ENCODE measurements around the gene APEH. TPM values are rescaled to one million over a fixed set of nuclear protein-coding genes. Genes with fewer than 3 reads are reported as not detected.
A peak's percentile ranks its signal among the peaks of the same experiment; 100 is the strongest.
"Not testable (repeated sequence)": the region's sequence is repeated elsewhere in the genome, so short reads cannot be mapped to it uniquely, and the experiment has no call there.

Gene APEH
- total RNA-seq, 1 donor from 2014 or later, result 103 TPM

GRCh38 chr3:49694409-49695070, 20.4 kb downstream of the APEH start:
- not testable (repeated sequence) for ATAC-seq

DNA sequence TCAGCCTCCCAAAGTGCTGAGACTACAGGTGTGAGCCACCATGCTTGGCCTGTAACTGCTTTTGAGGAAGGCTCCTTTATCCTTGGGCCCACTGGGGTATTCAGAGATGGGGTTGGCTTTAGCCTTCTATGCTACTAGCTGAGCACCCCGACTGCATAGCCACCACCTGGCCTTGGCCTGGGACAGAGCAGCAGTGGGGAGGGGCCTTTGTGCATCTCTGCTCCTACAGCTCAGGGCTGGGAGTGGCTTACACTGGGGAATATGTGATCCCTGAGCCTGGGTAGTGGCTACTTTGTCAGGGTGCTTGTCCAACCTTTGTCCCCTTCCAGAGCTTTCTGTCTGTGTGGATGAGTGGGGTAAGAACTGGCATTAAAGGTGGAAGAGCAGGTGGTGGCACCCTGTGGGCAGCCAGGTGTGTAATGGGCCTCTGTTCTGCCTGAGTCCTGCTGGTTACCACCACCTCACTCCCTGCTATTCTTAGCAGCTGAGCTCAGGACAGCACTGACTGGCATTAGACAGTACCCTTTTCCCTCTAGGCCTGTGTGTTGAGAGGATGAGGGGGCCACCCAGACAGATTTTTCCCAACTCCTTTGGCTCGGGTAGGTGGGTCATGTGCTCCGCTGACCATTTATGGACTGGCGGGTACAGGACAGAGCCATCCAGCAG, 21.3 kb downstream of the APEH start:
- not testable (repeated sequence) for ATAC-seq

- ATAC-seq, result no peak
These were observed 25.3 kb downstream of the APEH start for GRCh38 chr3:49699281-49699979.

DNA sequence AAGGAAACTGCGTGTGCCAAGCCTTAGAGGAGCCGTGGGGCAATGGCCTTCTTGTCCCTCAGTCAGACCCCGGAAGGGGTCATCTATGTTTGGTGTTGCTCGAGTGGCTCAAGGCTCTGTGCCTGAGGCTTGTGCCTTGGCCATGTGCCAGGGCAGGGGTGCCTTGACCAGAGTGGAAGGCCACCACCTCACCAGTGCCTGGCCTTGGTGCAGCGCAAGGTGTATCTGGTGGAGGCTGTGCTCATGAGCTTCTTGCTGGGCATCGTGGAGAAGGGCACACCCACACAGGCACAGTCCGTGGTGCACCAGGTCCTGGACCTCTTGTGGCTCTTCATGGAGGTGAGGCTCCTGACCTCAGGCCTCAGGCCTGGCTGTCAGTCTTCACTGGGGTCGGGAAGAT, 25.9 kb downstream of the APEH start:
- no peak for ATAC-seq

DNA sequence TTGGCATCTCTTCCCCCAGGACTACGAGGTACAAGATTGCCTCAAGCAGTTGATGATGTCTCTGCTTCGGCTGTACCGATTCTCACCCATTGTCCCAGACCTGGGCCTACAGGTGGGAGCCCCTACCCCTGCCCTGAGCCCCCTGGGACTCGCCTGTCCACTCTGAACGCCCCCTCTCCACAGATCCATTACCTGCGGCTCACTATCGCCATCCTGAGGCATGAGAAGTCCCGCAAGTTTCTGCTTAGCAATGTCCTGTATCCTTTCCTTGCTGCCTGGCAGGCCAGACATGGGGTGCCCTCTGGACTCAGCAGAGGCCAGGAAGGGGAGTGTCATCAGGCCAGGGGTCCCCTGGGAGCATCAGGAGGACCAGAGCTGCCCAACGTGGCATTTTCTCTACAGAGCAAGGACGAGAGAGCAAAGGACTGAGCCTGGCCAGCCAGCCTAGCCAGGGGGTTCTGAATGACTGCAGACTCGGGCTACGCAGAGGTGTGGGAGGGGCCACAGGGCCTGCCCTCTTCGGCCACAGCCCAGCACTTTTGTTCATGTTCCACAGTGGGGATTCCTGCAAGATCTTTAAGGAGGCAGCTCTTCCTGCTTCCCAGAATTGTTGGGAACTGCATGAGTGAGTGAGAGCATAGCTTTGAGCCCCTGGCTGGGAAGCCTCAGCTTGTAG, 26.4 kb downstream of the APEH start:
- no peak for ATAC-seq

DNA sequence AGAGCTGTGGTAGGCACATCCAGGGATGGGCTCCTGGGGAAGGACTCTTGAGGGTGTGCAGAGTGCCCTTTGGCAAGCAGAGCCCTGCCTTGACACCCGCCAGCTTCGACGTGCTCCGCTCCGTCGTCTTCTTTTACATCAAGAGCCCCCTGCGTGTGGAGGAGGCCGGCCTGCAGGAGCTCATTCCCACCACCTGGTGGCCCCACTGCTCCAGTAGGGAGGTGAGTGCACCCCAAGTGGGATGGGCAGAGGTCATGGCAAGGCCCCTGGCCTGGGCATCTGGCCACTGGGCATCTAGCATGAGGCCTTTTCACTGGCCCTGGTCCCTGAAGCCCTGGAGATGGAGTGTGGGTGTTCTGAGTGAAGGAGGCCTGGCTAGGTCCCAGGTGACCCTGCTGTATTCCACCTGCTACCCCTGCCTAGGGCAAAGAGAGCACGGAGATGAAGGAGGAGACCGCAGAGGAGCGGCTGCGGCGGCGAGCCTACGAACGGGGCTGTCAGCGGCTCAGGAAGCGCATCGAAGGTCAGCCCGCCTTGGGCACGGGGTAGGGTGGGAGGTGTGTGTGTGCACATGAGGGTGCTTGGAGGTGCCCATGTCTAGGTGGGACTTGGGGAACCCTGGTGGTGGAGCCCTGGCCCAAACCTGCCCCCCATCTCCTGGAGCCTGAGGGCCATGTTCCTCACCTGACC, 27.4 kb downstream of the APEH start:
- ATAC-seq, result no peak

DNA sequence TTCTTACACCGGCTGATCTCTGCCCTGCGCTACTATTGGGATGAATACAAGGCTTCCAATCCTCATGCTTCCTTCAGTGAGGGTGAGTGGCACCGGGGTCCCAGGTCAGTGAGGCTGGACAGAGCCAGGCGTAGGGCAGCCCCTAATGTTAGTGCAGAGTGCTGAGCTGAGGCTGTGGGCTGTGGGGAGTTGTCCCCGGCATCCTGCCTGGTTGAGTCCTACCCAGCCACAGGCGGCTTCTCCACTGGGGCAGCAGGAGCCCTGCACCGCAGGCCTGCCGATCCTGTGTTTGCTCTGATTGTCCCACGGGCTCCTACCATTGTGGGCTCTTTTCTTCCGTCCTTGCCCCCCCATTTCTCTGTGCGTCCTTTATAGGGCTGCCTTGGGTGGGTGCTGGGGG, 28.5 kb downstream of the APEH start:
- no peak for ATAC-seq

- peak; percentile 86 for ATAC-seq
These were observed 29.3 kb downstream of the APEH start for GRCh38 chr3:49703443-49703927.

- ATAC-seq, result no peak
These were observed 29.8 kb downstream of the APEH start for GRCh38 chr3:49703956-49704355.

DNA sequence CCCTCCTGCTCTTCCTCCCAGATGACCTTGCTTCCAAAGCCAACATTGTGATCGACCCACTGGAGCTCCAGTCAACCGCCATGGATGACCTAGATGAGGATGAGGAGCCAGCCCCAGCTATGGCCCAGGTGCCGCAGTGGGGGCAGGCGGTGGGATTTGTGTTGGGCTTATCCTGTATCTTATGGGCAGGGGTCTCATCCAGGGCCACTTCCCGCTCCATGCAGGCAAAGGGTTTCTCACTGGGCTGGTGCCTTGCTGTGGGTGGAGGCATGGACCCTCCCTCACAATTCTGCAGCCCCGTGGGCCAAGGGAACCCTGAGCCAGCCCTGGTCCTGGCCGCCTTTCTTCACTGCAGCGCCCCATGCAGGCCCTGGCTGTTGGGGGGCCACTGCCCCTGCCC, 30.5 kb downstream of the APEH start:
- no peak for ATAC-seq

DNA sequence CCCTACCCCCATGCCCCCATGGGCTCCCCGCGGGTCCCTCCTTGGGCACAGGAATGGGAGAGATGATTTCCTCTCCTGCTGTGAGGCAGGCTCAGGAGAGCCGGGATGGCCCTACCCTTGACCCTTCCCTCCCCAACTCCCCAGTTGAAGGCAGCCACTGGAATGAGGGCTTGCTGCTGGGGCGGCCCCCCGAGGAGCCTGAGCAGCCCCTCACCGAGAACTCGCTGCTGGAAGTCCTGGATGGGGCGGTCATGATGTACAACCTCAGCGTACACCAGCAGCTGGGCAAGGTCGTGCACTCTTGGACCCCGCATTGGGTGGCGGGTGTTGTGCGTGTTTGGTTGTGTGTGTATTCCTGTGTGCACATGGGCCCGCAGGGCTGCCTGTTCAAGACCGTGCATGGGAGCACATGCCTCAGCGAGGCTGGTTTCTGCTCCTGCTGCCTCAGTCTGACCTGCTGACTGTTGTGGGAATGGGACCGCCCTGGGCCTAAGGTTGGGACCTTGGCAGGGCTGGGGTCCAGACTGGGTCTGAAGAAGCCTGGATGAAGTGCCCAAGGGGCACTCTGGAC, 31.3 kb downstream of the APEH start:
- no peak for ATAC-seq

GRCh38 chr3:49706456-49707112, 32.4 kb downstream of the APEH start:
- no peak for ATAC-seq

DNA sequence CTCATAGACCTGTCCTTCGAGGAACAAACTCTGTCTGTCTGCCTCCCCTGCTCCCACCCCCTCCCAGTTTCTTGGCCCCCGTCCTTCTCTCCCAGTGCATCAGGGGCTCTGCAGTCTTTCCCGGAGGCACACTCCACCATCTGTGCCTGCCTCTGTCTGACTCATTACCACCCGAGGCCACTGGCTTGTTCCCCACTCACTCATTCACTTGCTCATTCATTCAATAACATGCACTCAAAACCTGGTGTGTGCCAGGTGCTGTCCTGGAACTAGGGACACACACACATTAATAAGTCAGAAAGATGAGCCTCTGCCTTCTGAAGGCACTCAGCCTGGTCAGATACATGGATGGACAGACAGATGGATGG, 32.9 kb downstream of the APEH start:
- no peak for ATAC-seq

DNA sequence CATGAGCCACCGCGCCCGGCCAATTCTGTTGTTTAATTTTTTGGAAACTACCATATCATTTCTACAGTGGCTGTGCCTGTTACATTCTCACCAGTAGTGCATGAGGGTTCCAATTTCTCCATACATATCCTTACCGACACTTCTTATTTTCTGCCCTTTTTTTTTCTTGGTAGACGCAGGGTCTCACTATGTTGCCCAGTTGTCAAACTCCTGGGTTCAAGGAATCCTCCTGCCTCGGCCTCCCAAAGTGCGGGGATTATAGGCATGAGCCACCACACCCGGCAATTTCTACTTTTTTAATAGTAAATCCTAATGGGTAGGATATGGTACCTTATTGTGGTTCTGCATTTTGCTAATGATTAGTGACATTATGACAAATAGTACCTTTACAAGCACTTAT, 35.7 kb downstream of the APEH start:
- no peak for ATAC-seq

- ATAC-seq, result no peak
These were observed 37.3 kb downstream of the APEH start for GRCh38 chr3:49711489-49711888.

- ATAC-seq, result no peak
These were observed 38.0 kb downstream of the APEH start for GRCh38 chr3:49712166-49712565.

DNA sequence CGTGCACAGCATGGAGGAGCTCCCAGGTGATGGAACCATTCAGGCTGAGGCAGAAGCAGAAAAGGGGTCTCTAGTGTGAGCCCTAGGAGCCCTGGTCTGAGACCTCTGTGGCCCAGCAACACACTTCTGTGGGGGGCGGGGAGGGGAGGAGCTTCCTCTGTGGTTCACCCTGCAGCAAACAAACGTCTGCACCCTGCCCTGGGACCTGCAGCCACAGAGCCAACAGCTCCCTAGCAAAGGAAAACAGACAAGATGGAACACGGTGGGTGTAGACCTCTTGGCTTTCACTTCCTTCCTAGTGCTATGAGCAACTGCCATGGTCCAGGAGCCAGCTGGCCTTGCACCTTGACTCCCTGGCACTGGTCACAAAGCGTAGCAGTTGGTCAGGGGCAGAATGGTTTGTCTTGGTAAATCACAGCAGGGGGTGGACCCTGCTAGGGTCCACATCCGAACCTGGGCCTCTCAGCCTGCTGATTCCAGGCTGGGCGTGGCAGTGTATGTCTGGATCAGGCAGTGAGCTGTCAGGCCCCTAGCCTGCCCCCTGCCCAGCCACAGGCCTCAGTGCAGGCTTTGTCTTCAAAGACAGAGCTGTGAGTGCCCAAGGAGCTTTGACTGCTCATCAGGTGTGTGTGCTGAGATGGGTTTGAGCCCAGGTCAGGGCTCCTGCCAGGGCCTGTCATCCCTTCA, 38.6 kb downstream of the APEH start:
- ATAC-seq, result no peak

DNA sequence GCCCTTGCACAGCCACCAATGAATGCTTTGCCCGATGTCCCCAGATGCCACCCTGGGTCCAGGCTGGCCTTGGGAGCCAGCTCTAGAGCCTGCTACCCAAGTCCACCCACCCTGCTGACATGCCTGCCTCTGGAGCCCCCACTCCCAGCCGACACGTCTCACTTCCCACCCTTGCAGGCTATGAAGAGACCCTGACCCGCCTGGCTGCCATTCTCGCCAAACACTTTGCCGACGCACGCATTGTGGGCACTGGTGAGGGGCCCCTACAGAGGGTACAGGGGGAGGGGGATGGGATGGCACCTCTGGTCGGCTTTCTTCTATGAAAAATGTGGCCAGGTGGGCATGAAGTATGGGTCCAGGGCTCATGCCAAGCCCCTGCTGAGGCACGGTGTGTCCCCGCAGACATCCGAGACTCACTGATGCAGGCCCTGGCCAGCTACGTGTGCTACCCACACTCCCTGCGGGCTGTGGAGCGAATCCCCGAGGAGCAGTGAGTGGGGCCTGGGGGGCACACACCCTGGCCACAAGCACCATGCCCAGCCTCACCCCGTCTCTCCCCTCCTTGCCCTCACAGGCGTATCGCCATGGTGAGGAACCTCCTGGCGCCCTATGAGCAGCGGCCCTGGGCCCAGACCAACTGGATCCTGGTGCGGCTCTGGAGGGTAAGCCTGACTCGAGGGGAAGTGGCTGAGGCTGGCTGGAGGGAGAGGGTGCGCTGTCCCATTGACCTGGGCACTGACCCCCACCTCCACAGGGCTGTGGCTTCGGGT, 39.4 kb downstream of the APEH start:
- no peak for ATAC-seq

DNA sequence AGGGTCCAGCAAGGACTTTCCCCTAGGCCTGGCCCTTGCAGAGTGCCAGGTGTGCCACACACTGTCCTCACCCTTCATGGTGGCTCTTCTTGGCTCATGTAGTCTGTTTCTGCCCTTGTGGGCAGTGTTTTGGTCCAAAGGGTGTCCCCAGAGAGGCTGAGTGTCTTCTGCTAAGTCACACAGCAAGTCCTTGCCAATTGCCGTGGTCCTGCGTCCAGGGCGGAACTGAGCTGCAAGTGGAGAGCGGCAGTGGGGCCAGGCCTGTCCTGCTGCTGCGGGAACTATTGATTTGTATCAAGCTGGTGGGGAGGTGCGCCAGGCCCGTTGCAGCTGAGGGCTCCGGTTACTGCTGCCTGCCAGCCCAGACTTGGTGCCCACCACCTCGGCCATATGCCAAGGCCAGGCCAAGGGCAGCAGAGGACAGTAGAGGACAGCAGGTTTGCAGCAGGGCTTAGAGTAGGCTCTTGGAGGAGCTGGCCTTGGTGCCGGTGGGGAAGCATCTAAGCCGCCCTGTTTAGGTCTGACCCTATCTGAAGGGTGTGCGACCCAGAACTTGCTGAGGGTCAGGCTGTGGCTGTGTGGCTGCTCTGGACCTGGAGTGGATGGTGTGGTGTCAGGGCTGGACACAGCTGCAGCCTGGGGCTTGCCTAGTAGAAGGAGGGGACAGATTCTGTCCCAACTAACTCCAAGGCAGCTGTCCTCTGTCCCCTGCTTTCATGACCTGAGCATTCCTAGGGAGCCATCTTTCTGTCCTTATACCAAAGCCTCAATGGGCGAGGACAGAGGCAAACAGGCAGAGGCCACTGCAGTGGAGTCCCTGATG, 40.8 kb downstream of the APEH start:
- ATAC-seq, result no peak

All from esophagus mucosa (tissue), 1 donor.